Mammary epithelial cell (primary cell): ENCODE results near the gene C2orf15.

Experiments
- EZH2 ChIP-seq: IDR thresholded peaks from 2 replicates; pipeline ENCODE4 v1.6.1; 2012; ENCODE audit warnings: low read length, inconsistent platforms, borderline replicate concordance
- TF ChIP-seq, protein P1 (sequence below), 2 donors: IDR thresholded peaks in 1 of 2; conservative IDR thresholded peaks in 1 of 2; 2 replicates each; pipeline ENCODE4 v1.5.1; 2011 to 2012; ENCODE audit warnings: inconsistent platforms in 2 of 2, low read length in 2 of 2, mild to moderate bottlenecking in 2 of 2, control low read depth in 1 of 2, low read depth in 1 of 2; ENCODE audit not compliant: insufficient read depth in 1 of 2; ENCODE audit errors: extremely low read depth in 1 of 2

DNA sequence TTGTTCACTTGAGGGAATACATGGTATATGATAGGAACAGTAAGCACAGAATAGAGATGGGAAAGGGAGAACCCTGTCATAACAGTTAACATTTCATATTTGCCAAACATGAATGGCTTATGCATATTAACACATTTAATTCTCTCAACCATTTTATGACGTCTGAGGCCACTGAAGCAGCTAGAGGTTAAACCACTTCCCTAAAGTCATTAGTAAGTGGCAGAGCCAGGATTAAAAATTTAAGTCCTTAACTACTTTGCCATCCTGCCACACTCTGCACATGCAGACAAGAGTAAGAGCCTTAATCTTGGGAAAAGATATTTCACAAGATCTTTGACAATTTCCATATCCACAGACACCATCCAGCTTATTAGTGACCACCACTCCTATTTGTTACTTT, 15.4 kb downstream of the C2orf15 start:
- TF ChIP-seq, protein P1, sequence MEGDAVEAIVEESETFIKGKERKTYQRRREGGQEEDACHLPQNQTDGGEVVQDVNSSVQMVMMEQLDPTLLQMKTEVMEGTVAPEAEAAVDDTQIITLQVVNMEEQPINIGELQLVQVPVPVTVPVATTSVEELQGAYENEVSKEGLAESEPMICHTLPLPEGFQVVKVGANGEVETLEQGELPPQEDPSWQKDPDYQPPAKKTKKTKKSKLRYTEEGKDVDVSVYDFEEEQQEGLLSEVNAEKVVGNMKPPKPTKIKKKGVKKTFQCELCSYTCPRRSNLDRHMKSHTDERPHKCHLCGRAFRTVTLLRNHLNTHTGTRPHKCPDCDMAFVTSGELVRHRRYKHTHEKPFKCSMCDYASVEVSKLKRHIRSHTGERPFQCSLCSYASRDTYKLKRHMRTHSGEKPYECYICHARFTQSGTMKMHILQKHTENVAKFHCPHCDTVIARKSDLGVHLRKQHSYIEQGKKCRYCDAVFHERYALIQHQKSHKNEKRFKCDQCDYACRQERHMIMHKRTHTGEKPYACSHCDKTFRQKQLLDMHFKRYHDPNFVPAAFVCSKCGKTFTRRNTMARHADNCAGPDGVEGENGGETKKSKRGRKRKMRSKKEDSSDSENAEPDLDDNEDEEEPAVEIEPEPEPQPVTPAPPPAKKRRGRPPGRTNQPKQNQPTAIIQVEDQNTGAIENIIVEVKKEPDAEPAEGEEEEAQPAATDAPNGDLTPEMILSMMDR (conservative IDR thresholded peaks at IDR 0.05 in 1 of 2, IDR thresholded peaks at IDR 0.05 in 1 of 2; ENCODE audit: extremely low read depth in 1 of 2, insufficient read depth in 1 of 2, low read depth in 1 of 2, low read length in 2 of 2): no peak
- no peak for TF ChIP-seq EZH2
